Nephron progenitor cell (in vitro differentiated cells): Measurements from ENCODE around the gene KCNK13.

Source experiments
- DNase-seq: peaks from one replicate; pipeline ENCODE4 v3.0.0; 2021
- H3K27ac Mint-ChIP-seq: 2 replicates; pipeline ENCODE4 v1.8.0; 2021; ENCODE audit warnings: mild to moderate bottlenecking, moderate library complexity, mixed read lengths
- H3K27me3 Mint-ChIP-seq: 2 replicates; pipeline ENCODE4 v1.8.0; 2021; ENCODE audit warnings: mild to moderate bottlenecking, low read depth, mixed read lengths; ENCODE audit not compliant: poor library complexity
- H3K36me3 Mint-ChIP-seq: 2 replicates; pipeline ENCODE4 v1.8.0; 2021; ENCODE audit warnings: low read depth, mixed read lengths
- H3K4me1 Mint-ChIP-seq: 2 replicates; pipeline ENCODE4 v1.8.0; 2021; ENCODE audit warnings: mixed read lengths
- H3K4me3 Mint-ChIP-seq: 2 replicates; pipeline ENCODE4 v1.8.0; 2021; ENCODE audit warnings: mild to moderate bottlenecking, moderate library complexity, mixed read lengths
- H3K9me3 Mint-ChIP-seq: 2 replicates; pipeline ENCODE4 v1.8.0; 2021; ENCODE audit warnings: mild to moderate bottlenecking, moderate library complexity, mixed read lengths
- CTCF ChIP-seq: fragments of 200-600 bp; sonication (generic); IDR thresholded peaks from 2 replicates; pipeline ENCODE4 v1.5.0; 2021; ENCODE audit warnings: antibody characterized with exemption

KCNK13 gene

GRCh38 chr14:90056826-90057225 lies 5.0 kb upstream of the KCNK13 start:
- TF ChIP-seq CTCF: no peak
- Mint-ChIP-seq H3K4me1 (peaks cover 16% of the 10 kb centered on the region), H3K36me3 (no peaks in the 10 kb centered on the region), H3K4me3 (no peak overlapping the region), H3K9me3 (peaks cover 19% of the 10 kb centered on the region), H3K27me3 (peaks cover 91% of the 10 kb centered on the region), H3K27ac (no peak overlapping the region)
- peak; percentile 55 for DNase-seq

GRCh38 chr14:90058876-90059458 lies 2.8 kb upstream of the KCNK13 start:
- Mint-ChIP-seq H3K4me3 (peak overlapping the region; percentile 73), H3K36me3 (no peaks in the 10 kb centered on the region), H3K9me3 (peaks cover 19% of the 10 kb centered on the region), H3K27me3 (peaks cover 97% of the 10 kb centered on the region), H3K27ac (no peak overlapping the region), H3K4me1 (peaks cover 24% of the 10 kb centered on the region)
- no peak for TF ChIP-seq CTCF
- no peak for DNase-seq

GRCh38 chr14:90060312-90060964 lies 1.4 kb upstream of the KCNK13 start:
- no peak overlapping the region for H3K27ac Mint-ChIP-seq
- H3K36me3 Mint-ChIP-seq: no peaks in the 10 kb centered on the region
- peak overlapping the region; percentile 73 for H3K4me3 Mint-ChIP-seq
- H3K27me3 Mint-ChIP-seq: peaks cover 97% of the 10 kb centered on the region
- H3K4me1 Mint-ChIP-seq: peaks cover 24% of the 10 kb centered on the region
- peak; percentile 75 for DNase-seq
- peak; percentile 53 for TF ChIP-seq CTCF
- peaks cover 17% of the 10 kb centered on the region for H3K9me3 Mint-ChIP-seq

- DNase-seq: peak; percentile 52
- H3K27me3 Mint-ChIP-seq: peaks cover 97% of the 10 kb centered on the region
- H3K4me1 Mint-ChIP-seq: peaks cover 24% of the 10 kb centered on the region
- H3K27ac Mint-ChIP-seq: no peak overlapping the region
- peaks cover 14% of the 10 kb centered on the region for H3K9me3 Mint-ChIP-seq
- TF ChIP-seq CTCF: no peak
- H3K36me3 Mint-ChIP-seq: no peaks in the 10 kb centered on the region
- H3K4me3 Mint-ChIP-seq: peak overlapping the region; percentile 59
These were observed 669 bp upstream of the KCNK13 start for GRCh38 chr14:90060965-90061684.

GRCh38 chr14:90062127-90062794 lies 467 bp downstream of the KCNK13 start:
- Mint-ChIP-seq H3K4me1 (peaks cover 18% of the 10 kb centered on the region), H3K36me3 (no peaks in the 10 kb centered on the region), H3K27me3 (peaks cover 97% of the 10 kb centered on the region), H3K4me3 (peak overlapping the region; percentile 78), H3K9me3 (peaks cover 14% of the 10 kb centered on the region), H3K27ac (no peak overlapping the region)
- DNase-seq: peak; percentile 50
- no peak for TF ChIP-seq CTCF
